Tibial nerve (tissue), 4 donors: ENCODE results near the gene RBM4B. TPM values are rescaled to one million over a fixed set of nuclear protein-coding genes. Genes with fewer than 3 reads are reported as not detected.

Experiments used
- DNase-seq, 2 donors: peaks; one replicate each; pipeline ENCODE4 v3.0.0-alpha.2; 2019; ENCODE audit warnings: low spot score in 2 of 2
- H3K27ac ChIP-seq, 4 donors: fragments of 200-600 bp; sonication (generic) in 3 of 4; one replicate each; pipeline ENCODE4 v1.5.1; 2017 to 2019; ENCODE audit warnings: mild to moderate bottlenecking in 1 of 4
- H3K27me3 ChIP-seq, 2 donors: fragments of 200-600 bp; sonication (generic) in 1 of 2; one replicate each; pipeline versions ENCODE4 v1.5.1 to v1.6.0; 2017 to 2019
- H3K36me3 ChIP-seq, 3 donors: fragments of 200-600 bp; sonication (generic); one replicate each; pipeline ENCODE4 v1.5.1; 2018 to 2019
- H3K4me1 ChIP-seq, 4 donors: fragments of 200-600 bp; sonication (generic) in 3 of 4; one replicate each; pipeline ENCODE4 v1.5.1; 2017 to 2019
- H3K4me3 ChIP-seq, 4 donors: fragments of 200-600 bp; sonication (generic) in 3 of 4; one replicate each; pipeline ENCODE4 v1.5.1; 2017 to 2019; ENCODE audit warnings: mild to moderate bottlenecking in 1 of 4, moderate library complexity in 1 of 4
- H3K9me3 ChIP-seq, 4 donors: fragments of 200-600 bp; sonication (generic) in 3 of 4; one replicate each; pipeline ENCODE4 v1.5.1; 2017 to 2019
- EP300 ChIP-seq, 2 donors: sonication (generic); formaldehyde crosslinking; IDR thresholded peaks; one replicate each; pipeline ENCODE4 v1.6.1; 2017; ENCODE audit warnings: antibody characterized with exemption in 2 of 2, mild to moderate bottlenecking in 1 of 2
- POLR2A ChIP-seq, 2 donors: fragments of 450-650 bp; IDR thresholded peaks; one replicate each; pipeline ENCODE4 v1.6.1; 2017; ENCODE audit warnings: antibody characterized with exemption in 2 of 2, mild to moderate bottlenecking in 2 of 2, moderate library complexity in 2 of 2
- WGBS, 2 donors: methylation state at CpG; one replicate each; pipeline ENCODE4 v1.1.5; 2018; 5-methylcytosine and 5-hydroxymethylcytosine counted together
- total RNA-seq, 4 donors: library from RNA; depleted of rRNA; stranded (reverse); fragments of >200 nt; gene quantifications; one replicate each; pipeline ENCODE4 v1.1.0, GENCODE V29; 2016
- TF ChIP-seq, protein P1 (sequence below), 5 experiments: fragments of 200-600 bp in 3 of 5; fragments of 450-650 bp in 2 of 5; sonication (generic) in 3 of 5; IDR thresholded peaks; one replicate each; pipeline ENCODE4 v1.5.1; 2016 to 2019; ENCODE audit warnings: antibody characterized with exemption in 5 of 5, mild to moderate bottlenecking in 3 of 5, moderate library complexity in 2 of 5

The RBM4B gene
- total RNA-seq, 4 donors from 2014 or later = 7.1 to 15.9 (median 12.2) TPM

DNA sequence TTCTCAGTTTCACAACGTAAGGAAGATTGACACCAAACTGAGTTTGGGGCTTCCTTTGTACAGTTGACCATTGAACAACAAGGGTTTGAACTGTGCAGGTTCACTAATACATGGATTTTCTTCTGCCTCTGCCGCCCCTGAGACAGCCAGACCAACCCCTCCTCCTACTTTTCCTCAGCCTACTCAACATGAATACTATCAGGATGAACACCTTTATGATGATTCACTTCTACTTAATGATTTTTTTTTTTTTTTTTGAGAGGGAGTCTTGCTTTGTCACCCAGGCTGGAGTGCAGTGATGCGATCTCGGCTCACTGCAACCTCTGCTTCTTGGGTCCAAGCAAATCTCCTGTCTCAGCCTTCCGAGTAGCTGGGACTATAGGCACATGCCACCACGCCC is 24.6 kb downstream of the RBM4B start:
- TF ChIP-seq, protein P1, sequence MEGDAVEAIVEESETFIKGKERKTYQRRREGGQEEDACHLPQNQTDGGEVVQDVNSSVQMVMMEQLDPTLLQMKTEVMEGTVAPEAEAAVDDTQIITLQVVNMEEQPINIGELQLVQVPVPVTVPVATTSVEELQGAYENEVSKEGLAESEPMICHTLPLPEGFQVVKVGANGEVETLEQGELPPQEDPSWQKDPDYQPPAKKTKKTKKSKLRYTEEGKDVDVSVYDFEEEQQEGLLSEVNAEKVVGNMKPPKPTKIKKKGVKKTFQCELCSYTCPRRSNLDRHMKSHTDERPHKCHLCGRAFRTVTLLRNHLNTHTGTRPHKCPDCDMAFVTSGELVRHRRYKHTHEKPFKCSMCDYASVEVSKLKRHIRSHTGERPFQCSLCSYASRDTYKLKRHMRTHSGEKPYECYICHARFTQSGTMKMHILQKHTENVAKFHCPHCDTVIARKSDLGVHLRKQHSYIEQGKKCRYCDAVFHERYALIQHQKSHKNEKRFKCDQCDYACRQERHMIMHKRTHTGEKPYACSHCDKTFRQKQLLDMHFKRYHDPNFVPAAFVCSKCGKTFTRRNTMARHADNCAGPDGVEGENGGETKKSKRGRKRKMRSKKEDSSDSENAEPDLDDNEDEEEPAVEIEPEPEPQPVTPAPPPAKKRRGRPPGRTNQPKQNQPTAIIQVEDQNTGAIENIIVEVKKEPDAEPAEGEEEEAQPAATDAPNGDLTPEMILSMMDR (IDR thresholded peaks at IDR 0.05) = no peak
- TF ChIP-seq POLR2A (IDR thresholded peaks at IDR 0.05) (no peak), EP300 (IDR thresholded peaks at IDR 0.05) (no peak)
- Histone ChIP-seq H3K36me3 (peaks cover 0 to 97% (median 3%) of the 10 kb centered on the region in 3 donors), H3K4me1 (peaks cover 0 to 5% (median 1%) of the 10 kb centered on the region in 4 donors), H3K27me3 (no peaks in the 10 kb centered on the region), H3K9me3 (no peaks in the 10 kb centered on the region), H3K4me3 (no peak overlapping the region), H3K27ac (no peak overlapping the region)
- no peak for DNase-seq
- WGBS, 2 donors = 88 to 91% methylated on average over 6 of the region's 6 CpGs

DNA sequence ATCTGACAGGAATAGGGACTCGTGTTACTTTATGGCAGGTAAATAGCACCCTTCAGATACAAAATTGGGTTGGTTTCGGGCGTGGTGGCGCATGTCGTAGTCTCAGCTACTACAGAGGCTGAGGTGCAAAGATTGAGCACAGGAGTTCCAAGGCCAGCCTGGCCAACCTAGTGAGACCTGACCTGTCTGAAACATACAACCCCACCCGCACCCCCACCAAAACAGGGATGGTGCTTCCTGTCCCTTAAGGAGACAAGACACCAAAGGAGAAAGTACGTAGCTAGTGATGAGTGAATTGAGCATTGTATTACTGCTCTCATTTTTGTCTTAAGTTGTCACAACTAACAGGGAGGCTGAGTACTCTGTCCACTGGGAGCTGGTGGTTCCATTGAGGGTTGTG is 25.0 kb downstream of the RBM4B start:
- DNase-seq = no peak
- Histone ChIP-seq H3K36me3 (peaks cover 0 to 97% (median 3%) of the 10 kb centered on the region in 3 donors), H3K9me3 (no peaks in the 10 kb centered on the region), H3K27me3 (no peaks in the 10 kb centered on the region), H3K4me1 (peaks cover 0 to 5% (median 1%) of the 10 kb centered on the region in 4 donors), H3K27ac (no peak overlapping the region), H3K4me3 (no peak overlapping the region)
- TF ChIP-seq, protein P1 (IDR thresholded peaks at IDR 0.05) = no peak
- no peak for TF ChIP-seq EP300 (IDR thresholded peaks at IDR 0.05)
- TF ChIP-seq POLR2A (IDR thresholded peaks at IDR 0.05) = no peak
- 84 to 93% methylated on average over 7 of the region's 7 CpGs for WGBS, 2 donors

DNA sequence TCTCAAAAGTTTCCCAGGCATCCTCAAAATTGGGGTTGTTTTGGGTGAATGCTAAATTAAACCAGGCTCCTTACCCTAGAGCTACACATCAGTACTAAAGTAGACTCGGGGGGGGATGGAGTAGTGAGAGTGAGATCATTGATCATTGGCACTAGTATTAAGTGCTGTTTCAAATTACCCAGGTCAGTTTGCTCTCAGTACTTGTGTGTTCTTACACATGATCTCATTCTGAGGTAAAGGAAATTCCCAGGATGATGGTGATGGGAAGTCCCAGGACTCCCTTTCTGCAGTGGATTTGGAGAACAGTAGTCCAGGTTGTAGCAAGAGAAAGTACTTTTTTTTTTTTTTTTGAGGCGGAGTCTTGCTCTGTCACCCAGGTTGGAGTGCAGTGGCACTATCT is 26.7 kb downstream of the RBM4B start:
- DNase-seq = no peak
- Histone ChIP-seq H3K9me3 (no peaks in the 10 kb centered on the region), H3K27me3 (no peaks in the 10 kb centered on the region), H3K4me3 (no peak overlapping the region), H3K4me1 (peaks cover 0 to 13% (median 4%) of the 10 kb centered on the region in 4 donors), H3K27ac (no peak overlapping the region), H3K36me3 (peaks cover 0 to 98% (median 0%) of the 10 kb centered on the region in 3 donors)
- WGBS, 2 donors = 88 to 93% methylated on average over 2 of the region's 2 CpGs
- TF ChIP-seq EP300 (IDR thresholded peaks at IDR 0.05) (no peak), POLR2A (IDR thresholded peaks at IDR 0.05) (no peak)
- TF ChIP-seq, protein P1 (IDR thresholded peaks at IDR 0.05) = no peak

DNA sequence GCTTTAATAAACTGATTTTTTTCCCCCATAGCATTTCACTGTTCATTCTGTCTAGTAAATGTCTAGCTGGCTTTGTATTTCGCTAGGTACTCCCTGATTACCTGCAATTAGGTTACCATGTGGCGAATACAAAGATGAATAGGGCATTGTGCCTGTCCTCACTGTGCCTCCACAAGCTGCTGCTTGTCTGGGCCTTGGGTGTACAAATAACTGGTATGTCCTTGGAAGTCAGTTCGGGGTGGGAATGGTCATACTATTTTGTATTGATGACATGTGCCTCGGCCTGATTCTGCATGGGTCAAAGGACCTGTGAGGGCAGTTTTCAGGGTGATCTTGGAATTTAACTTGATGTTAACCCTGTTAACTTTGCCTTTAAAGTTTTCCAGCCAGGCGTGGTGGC is 27.8 kb downstream of the RBM4B start:
- no peak for DNase-seq
- no peaks in the 10 kb centered on the region for H3K27me3 ChIP-seq
- H3K9me3 ChIP-seq = no peaks in the 10 kb centered on the region
- no peak overlapping the region for H3K4me3 ChIP-seq
- peaks cover 0 to 100% (median 0%) of the 10 kb centered on the region in 3 donors for H3K36me3 ChIP-seq
- no peak overlapping the region for H3K27ac ChIP-seq
- peaks cover 0 to 24% (median 10%) of the 10 kb centered on the region in 4 donors for H3K4me1 ChIP-seq
- TF ChIP-seq, protein P1 (IDR thresholded peaks at IDR 0.05) = no peak
- TF ChIP-seq POLR2A (IDR thresholded peaks at IDR 0.05) (no peak), EP300 (IDR thresholded peaks at IDR 0.05) (no peak)
- WGBS, 2 donors = 89% methylated on average over 5 of the region's 5 CpGs

DNA sequence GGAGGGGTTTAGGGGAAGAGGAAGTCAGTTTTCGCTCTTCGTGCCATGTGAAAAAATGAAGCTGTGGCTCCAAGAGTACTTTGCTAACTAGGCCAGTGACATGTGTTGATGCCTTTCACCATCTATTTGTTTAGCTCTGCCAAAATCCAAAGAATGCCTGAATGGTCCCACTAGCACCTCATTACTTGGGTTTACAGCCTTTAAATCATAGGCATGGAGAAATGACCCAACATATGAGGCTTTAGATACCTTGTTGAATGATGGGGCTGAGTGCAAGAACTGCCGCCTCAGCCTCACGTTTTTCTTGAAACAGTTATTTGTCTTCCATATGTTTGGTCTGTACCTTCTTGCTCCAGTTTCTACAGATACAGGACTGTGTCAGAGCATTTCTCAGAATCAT is 30.9 kb downstream of the RBM4B start:
- H3K9me3 ChIP-seq = no peaks in the 10 kb centered on the region
- 78 to 79% methylated on average over 4 of the region's 4 CpGs for WGBS, 2 donors
- no peaks in the 10 kb centered on the region for H3K27me3 ChIP-seq
- no peak for DNase-seq
- TF ChIP-seq POLR2A (IDR thresholded peaks at IDR 0.05) (no peak), EP300 (IDR thresholded peaks at IDR 0.05) (no peak)
- TF ChIP-seq, protein P1 (IDR thresholded peaks at IDR 0.05) = no peak
- peaks cover 0 to 92% (median 10%) of the 10 kb centered on the region in 3 donors for H3K36me3 ChIP-seq
- H3K27ac ChIP-seq = no peak overlapping the region
- H3K4me3 ChIP-seq = no peak overlapping the region
- peaks cover 0 to 55% (median 31%) of the 10 kb centered on the region in 4 donors for H3K4me1 ChIP-seq
